Panc1 (cell line): ENCODE measurements around the gene DNAAF5. TPM values are rescaled to one million over a fixed set of nuclear protein-coding genes. Genes with fewer than 3 reads are reported as not detected.

Experiments used
- ATAC-seq: fragments of 200-7000 bp; cut with Tn5 transposase; 2 replicates; pipeline ENCODE4 v1.9.1; 2020; ENCODE audit warnings: mild to moderate bottlenecking, moderate library complexity
- BruUV-seq: library from RNA; stranded (reverse); fragments of 400-500 nt; replicated peaks from 2 replicates; lab custom pipeline; 2021; lab: Mats Ljungman, UMichigan
- CTCF ChIA-PET: fragments of 300-600 bp; sonication (Branson Sonifier 250); formaldehyde crosslinking; loops from one replicate; lab custom pipeline; 2022; ENCODE audit warnings: antibody characterized with exemption; lab: Charles Lee
- POLR2A ChIA-PET: fragments of 300-600 bp; sonication (Branson Sonifier 250); formaldehyde crosslinking; loops from one replicate; lab custom pipeline; 2022; ENCODE audit warnings: antibody characterized with exemption; lab: Charles Lee
- DNase-seq: peaks from one replicate; pipeline ENCODE4 v3.0.0-alpha.2; 2010; ENCODE audit warnings: low read depth, low spot score
- H3K27ac ChIP-seq: 2 replicates; pipeline ENCODE4 v1.5.1; 2011; ENCODE audit warnings: mild to moderate bottlenecking, low read length, inconsistent platforms
- H3K27me3 ChIP-seq: fragments of 200-500 bp; sonication (Bioruptor generic); 2 replicates; pipeline ENCODE4 v1.6.0; 2014; ENCODE audit warnings: low read length, inconsistent platforms; ENCODE audit not compliant: control insufficient read depth, insufficient read depth
- H3K36me3 ChIP-seq: fragments of 200-500 bp; sonication (Bioruptor generic); 2 replicates; pipeline ENCODE4 v1.5.1; 2014; ENCODE audit warnings: inconsistent platforms, mild to moderate bottlenecking, low read length, moderate library complexity; ENCODE audit not compliant: control insufficient read depth, insufficient read depth
- H3K4me1 ChIP-seq: 2 replicates; pipeline ENCODE4 v1.5.1; 2011; ENCODE audit warnings: inconsistent platforms, mild to moderate bottlenecking, low read length, moderate library complexity; ENCODE audit not compliant: control insufficient read depth, insufficient read depth
- H3K4me3 ChIP-seq, 2 experiments: 2 replicates each; pipeline ENCODE4 v1.5.1; 2011 to 2012; ENCODE audit warnings: low read depth in 2 of 2, low read length in 2 of 2, mild to moderate bottlenecking in 2 of 2, inconsistent platforms in 1 of 2, moderate library complexity in 1 of 2
- H3K9me3 ChIP-seq: fragments of 200-500 bp; sonication (Bioruptor generic); 2 replicates; pipeline ENCODE4 v1.5.1; 2014; ENCODE audit warnings: low read depth, mild to moderate bottlenecking, inconsistent platforms, low read length, moderate library complexity; ENCODE audit not compliant: control insufficient read depth, insufficient read depth
- CTCF ChIP-seq: fragments of 450-650 bp; IDR thresholded peaks from 2 replicates; pipeline ENCODE4 v1.5.1; 2017; ENCODE audit warnings: mild to moderate bottlenecking
- POLR2AphosphoS5 ChIP-seq: IDR thresholded peaks from 2 replicates; pipeline ENCODE4 v1.6.1; 2012; ENCODE audit warnings: mild to moderate bottlenecking, low read depth, low read length, moderate library complexity
- REST ChIP-seq, 2 experiments: IDR thresholded peaks; 2 replicates each; pipeline ENCODE4 v1.6.1; 2011 to 2012; ENCODE audit warnings: low read depth in 2 of 2, control low read depth in 1 of 2, low read length in 1 of 2, mild to moderate bottlenecking in 1 of 2, moderate library complexity in 1 of 2; ENCODE audit not compliant: insufficient read depth in 1 of 2
- SIN3A ChIP-seq: IDR thresholded peaks from 2 replicates; pipeline ENCODE4 v1.6.1; 2012; ENCODE audit warnings: low read depth, mild to moderate bottlenecking, low read length, moderate library complexity, borderline replicate concordance; ENCODE audit not compliant: insufficient read depth
- TCF7L2 ChIP-seq: IDR thresholded peaks from 2 replicates; pipeline ENCODE4 v1.6.1; 2011; ENCODE audit warnings: mild to moderate bottlenecking, low read depth, low read length, inconsistent platforms
- in situ Hi-C: cut with HindIII; loops from 2 replicates; pipeline ENCODE4 v1.10.0; 2016; ENCODE audit warnings: low sequenced_read_pairs, low pct_unique_long_range_greater_than_20kb
- intact Hi-C: fragments of 100-400 bp; cut with micrococcal nuclease; formaldehyde crosslinking; loops from one replicate; pipeline ENCODE4 v1.10.0; 2022; ENCODE audit not compliant: unreplicated experiment
- total RNA-seq: library from RNA; stranded (reverse); gene quantifications from one replicate; pipeline ENCODE4 v1.2.1, GENCODE V29; 2021; ENCODE audit not compliant: unreplicated experiment

The DNAAF5 gene
- total RNA-seq, 1 experiment from 2014 or later, result 79.5 TPM

GRCh38 chr7:739455-739982 is 13.0 kb downstream of the DNAAF5 start:
- Histone ChIP-seq H3K4me1 (no peaks in the 10 kb centered on the region; the same call in 1 of the 2 replicates), H3K27ac (no peak overlapping the region), H3K36me3 (no peaks in the 10 kb centered on the region), H3K4me3 (no peak overlapping the region), H3K9me3 (peaks cover 2% of the 10 kb centered on the region; the same call in 1 of the 2 replicates), H3K27me3 (no peaks in the 10 kb centered on the region)
- no peak for DNase-seq
- no peak for ATAC-seq
- no peak for TF ChIP-seq REST (IDR thresholded peaks at IDR 0.05; ENCODE audit: insufficient read depth in 1 of 2, low read depth in 2 of 2, low read length in 1 of 2)
- TF ChIP-seq TCF7L2, result no peak
- no peak for TF ChIP-seq CTCF
- no peak for TF ChIP-seq SIN3A
- TF ChIP-seq POLR2AphosphoS5, result no peak
- POLR2A ChIA-PET, result no interaction called here
- in situ Hi-C loops (no loop called here), intact Hi-C loops (no loop called here)
- CTCF ChIA-PET, result no interaction called here
- BruUV-seq, result no TSS peak

- H3K4me1 ChIP-seq, result no peaks in the 10 kb centered on the region; the same call in 1 of the 2 replicates
- in situ Hi-C loops (no loop called here), intact Hi-C loops (no loop called here)
- no peak overlapping the region for H3K4me3 ChIP-seq
- 0 out of 2 replicates have a peak, but pooled peaks have one; percentile 17 for ATAC-seq
- ChIA-PET POLR2A (no interaction called here), CTCF (no interaction called here)
- BruUV-seq, result no TSS peak
- no peaks in the 10 kb centered on the region for H3K36me3 ChIP-seq
- DNase-seq, result no peak
- H3K27me3 ChIP-seq, result no peaks in the 10 kb centered on the region
- H3K9me3 ChIP-seq, result no peaks in the 10 kb centered on the region
- no peak overlapping the region for H3K27ac ChIP-seq
- TF ChIP-seq REST (IDR thresholded peaks at IDR 0.05; ENCODE audit: insufficient read depth in 1 of 2, low read depth in 2 of 2, low read length in 1 of 2) (no peak), POLR2AphosphoS5 (no peak), SIN3A (no peak), CTCF (no peak), TCF7L2 (no peak)
These were observed 13.8 kb downstream of the DNAAF5 start for GRCh38 chr7:739983-740942.
